Measurements from ENCODE around the gene GRIP2.

DNA sequence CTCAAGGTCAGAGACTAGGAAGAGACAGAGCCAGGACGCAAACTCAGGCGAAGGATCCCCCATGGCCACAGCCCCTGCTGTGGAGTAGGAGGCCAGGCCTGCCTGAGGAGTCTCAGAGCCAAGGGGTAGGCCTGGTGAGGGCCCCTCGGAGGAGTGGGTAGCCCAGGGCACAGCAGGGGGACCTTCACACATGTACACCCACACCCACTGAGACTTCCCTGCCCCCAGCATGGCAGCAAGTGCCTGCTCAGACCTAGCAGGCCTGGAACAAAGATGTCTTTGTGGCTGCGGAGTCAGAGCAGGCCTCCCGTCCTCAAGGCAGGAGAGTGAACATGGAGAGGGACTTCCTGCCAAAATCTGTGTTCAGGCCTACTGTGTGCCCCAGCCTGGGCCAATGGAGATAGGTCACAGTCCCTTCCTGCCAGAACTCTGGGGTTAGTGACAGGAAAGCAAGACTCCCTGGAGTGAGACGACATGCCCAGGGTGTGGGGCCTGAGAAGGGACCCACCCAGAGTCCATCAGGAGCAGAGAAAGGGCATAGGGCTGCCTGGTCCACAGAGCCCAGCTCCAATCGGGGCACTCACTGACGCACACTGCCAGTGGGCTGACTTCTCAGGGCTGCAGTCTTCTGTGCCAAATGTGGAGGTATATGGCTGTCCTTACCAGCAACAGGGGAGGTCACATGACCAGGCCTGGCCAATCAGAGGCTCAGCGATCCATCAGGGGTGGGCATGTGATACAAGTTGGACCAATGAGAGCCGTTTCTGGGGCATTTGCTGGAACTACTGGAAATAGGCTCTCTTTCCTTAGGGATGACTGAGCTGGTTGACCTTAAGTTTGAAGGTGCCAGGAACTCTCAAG lies 2.3 kb downstream of the GRIP2 start:
- no peak for TF ChIP-seq EZH2phosphoT487 (IDR thresholded peaks at IDR 0.05; ENCODE audit: borderline replicate concordance, low read depth, low read length)
- TF ChIP-seq, protein P1, sequence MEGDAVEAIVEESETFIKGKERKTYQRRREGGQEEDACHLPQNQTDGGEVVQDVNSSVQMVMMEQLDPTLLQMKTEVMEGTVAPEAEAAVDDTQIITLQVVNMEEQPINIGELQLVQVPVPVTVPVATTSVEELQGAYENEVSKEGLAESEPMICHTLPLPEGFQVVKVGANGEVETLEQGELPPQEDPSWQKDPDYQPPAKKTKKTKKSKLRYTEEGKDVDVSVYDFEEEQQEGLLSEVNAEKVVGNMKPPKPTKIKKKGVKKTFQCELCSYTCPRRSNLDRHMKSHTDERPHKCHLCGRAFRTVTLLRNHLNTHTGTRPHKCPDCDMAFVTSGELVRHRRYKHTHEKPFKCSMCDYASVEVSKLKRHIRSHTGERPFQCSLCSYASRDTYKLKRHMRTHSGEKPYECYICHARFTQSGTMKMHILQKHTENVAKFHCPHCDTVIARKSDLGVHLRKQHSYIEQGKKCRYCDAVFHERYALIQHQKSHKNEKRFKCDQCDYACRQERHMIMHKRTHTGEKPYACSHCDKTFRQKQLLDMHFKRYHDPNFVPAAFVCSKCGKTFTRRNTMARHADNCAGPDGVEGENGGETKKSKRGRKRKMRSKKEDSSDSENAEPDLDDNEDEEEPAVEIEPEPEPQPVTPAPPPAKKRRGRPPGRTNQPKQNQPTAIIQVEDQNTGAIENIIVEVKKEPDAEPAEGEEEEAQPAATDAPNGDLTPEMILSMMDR (conservative IDR thresholded peaks at IDR 0.05; ENCODE audit: low read length), result no peak

Measured in OCI-LY7 (cell line).